Activated gamma-delta T cell (primary cell): ENCODE results near the gene MEAK7.

ENCODE experiments used
- DNase-seq: peaks from one replicate; lab custom pipeline; 2025; lab: John Stamatoyannopoulos, UW

MEAK7 gene

GRCh38 chr16:84466692-84467091 lies 37.8 kb downstream of the MEAK7 start:
- DNase-seq: no peak

DNA sequence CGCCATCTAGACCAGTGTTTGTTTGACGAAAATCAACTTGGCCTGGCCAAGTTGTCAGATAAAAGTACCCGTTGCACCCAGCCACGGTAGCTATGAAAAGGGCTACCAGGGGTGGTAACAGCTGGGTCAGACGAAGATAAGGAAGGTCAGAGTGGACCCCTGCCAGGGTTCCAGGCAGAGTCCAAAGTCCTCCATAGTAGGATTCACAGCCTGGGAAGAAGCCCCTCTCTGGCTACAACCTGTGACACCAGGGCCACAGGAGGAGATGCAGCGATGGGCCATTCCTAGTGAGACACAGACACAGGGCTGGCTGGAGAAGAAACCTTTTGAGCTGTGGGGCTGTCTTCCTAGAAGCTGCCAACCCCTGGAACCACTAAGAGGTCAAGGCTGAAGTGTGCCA lies 39.3 kb downstream of the MEAK7 start:
- no peak for DNase-seq

GRCh38 chr16:84464116-84464515 lies 40.3 kb downstream of the MEAK7 start:
- no peak for DNase-seq

- DNase-seq: no peak
Measured at GRCh38 chr16:84463221-84463620, 41.2 kb downstream of the MEAK7 start.

DNA sequence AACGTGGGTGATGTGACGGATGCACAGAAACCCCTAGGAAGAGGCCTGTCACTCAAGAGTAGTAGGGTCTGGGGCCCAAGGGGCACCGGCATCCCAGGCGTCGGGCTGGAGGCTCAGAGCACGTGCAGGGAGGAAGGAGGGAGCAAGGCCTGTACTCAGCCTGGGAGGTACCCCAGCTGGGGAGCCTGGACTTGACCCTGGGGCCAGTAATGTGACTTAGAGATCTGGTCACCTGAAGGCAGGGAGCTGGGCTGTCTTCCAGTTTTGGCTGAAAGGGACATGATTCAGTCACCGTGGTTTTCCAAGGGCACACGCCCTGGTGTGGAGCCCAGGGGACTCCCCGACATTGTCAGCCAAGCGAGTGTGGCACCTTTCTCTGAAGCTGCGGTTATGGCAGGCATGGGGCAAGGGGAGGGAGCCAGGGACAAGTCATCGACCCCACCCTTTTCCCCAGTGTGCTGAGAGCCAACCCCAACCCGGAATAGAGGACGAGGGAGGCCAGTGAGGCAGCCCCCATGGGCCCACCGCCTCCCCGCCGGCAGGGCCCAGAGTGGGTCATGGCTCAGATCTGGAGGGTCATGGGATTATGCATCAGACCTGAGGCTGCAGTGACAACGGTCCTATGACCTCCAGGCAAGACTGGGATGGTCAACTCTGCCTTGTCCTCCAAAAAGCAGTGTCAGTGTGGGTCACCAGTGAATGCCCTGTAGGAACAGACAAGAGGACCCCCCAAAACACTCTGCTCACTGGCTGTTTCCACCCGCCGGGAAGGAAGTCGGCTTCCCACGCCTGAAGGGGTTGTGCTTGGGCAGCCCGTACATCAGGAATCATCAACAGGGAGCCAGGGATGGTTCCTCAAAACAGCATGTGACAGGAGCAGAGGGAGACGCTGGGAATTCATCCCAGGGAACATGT lies 41.9 kb downstream of the MEAK7 start:
- DNase-seq: no peak

DNA sequence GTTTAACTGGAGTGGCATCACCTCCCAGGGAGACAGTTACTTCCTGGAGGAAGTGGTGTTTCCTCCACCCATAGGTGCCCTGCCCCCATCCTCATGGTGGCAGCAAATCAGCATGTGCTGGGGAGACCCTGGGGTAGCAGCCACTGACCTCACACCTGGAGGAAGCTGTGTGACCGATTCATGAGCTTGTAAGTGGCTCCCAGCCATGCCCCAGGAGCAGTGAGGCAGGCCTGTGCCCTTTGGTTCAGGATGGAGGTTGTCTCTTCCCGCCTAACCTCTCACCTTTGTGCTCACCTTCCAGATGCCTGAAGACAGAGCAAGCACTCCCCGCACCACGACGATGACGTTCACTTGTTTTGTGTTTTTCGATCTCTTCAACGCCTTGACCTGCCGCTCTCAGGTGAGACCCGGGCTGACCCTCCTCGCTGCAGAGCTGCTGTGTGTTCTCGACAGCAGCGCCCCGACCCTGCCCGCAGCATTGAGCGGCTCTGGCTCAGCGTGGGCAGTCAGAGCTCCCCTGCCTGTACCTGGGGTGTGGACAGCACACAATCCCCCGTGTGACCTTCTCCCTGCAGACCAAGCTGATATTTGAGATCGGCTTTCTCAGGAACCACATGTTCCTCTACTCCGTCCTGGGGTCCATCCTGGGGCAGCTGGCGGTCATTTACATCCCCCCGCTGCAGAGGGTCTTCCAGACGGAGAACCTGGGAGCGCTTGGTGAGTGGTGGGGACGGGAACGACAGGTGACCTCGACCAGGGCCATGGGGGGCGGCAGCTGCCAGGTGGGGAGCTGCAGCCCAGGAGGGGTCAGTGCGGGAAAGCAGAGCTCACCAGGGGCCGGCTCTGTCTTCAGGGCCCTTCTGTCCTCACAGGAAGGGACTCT lies 42.8 kb downstream of the MEAK7 start:
- DNase-seq: no peak

DNA sequence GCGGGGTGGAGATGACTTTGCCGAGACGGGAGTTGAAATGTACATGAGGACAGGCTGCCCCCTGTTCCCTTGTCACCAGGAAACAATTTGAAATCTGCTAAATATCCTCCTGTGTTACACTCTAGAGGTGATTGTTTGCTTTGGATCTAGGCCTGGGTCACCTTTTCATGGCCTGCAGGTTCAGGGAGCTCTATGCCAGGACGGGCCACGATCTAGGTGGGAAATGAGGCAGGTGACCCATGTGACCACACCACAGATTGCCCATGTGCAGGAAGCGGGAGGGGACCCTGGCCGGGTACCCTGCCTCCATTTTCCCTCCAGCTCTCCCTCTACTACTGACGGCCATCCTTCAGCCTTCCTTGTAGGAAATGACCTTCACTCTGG lies 43.4 kb downstream of the MEAK7 start:
- DNase-seq: no peak

- no peak for DNase-seq
Measured at GRCh38 chr16:84460406-84461028, 43.9 kb downstream of the MEAK7 start.

GRCh38 chr16:84459941-84460405 lies 44.5 kb downstream of the MEAK7 start:
- no peak for DNase-seq

DNA sequence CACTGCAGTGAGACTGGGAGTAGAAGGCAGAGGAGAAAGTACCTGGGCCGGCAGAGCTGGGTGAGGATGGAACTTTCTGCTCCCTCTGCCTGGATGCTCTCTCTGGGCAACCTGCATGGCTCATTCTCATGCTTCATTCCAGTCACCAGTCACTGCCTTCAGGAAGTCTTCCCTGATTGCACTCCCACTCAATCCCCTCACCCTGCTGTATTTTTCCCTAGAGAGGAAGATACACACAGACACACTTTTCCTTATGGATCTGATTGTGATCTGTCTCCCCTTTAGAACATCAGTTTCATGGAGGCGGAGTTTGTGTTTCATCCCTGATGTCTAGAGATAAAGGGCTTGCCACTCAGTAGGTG lies 44.9 kb downstream of the MEAK7 start:
- no peak for DNase-seq

GRCh38 chr16:84458606-84459532 lies 45.6 kb downstream of the MEAK7 start:
- no peak for DNase-seq

DNA sequence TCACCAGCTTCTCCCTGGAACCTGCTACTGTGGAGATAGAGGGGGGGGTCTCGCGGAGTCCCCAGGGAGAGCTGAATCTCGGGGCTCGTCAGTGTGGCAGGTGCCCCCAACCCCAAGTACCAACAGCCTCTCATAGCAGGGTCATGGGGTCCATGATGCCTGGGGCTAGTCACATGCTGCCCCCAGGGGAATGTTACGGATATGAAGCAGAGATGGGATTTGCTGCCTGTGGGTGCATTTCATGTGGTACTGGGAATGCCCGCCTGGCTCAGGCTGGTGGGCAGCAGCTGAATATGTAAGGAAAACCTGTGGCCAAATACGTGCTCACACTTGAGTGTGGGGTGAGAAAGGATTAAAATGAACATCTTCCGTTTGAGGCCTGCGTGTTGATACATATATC lies 49.4 kb downstream of the MEAK7 start:
- DNase-seq: no peak
